Mammary epithelial cell (primary cell): ENCODE results near the gene TCF7L1.

ENCODE experiments used
- EZH2 ChIP-seq: IDR thresholded peaks from 2 replicates; pipeline ENCODE4 v1.6.1; 2012; ENCODE audit warnings: low read length, inconsistent platforms, borderline replicate concordance
- TF ChIP-seq, protein P1 (sequence below), 2 donors: IDR thresholded peaks in 1 of 2; conservative IDR thresholded peaks in 1 of 2; 2 replicates each; pipeline ENCODE4 v1.5.1; 2011 to 2012; ENCODE audit warnings: inconsistent platforms in 2 of 2, low read length in 2 of 2, mild to moderate bottlenecking in 2 of 2, control low read depth in 1 of 2, low read depth in 1 of 2; ENCODE audit not compliant: insufficient read depth in 1 of 2; ENCODE audit errors: extremely low read depth in 1 of 2

DNA sequence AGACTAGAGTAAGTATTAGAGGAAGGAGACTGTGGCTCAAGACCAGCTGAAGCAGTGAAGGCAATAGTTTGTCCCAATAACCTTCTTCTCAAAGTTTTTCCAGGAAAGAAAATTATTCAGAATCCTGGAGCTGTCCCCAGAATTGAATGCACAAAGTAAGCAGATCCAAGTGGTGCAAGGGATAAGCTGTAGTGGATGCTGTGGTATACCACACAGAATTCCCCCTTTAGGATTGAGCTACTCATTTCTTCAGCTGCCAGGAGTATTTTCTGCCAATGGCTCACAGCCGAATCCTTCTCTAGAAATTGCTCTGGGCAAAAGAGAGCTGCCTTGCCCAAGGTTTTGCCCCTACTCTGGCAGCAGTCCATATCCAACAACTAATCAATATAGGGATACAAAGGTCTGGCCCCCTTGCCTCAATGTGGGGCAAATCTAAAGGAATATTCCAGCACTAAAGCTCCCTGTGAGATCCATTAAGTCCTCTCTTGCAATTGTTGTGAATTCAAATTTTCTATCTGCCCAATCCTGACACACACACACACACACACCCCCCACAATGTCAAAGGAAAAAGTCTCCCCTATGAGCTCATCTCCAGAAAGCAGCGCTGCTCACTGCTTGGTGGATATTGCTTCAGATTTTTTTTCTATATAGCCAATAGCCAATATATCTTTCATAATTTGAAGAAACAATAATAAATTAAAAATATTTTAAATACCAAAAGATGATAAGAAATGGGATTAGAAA is 18.4 kb upstream of the TCF7L1 start:
- TF ChIP-seq, protein P1, sequence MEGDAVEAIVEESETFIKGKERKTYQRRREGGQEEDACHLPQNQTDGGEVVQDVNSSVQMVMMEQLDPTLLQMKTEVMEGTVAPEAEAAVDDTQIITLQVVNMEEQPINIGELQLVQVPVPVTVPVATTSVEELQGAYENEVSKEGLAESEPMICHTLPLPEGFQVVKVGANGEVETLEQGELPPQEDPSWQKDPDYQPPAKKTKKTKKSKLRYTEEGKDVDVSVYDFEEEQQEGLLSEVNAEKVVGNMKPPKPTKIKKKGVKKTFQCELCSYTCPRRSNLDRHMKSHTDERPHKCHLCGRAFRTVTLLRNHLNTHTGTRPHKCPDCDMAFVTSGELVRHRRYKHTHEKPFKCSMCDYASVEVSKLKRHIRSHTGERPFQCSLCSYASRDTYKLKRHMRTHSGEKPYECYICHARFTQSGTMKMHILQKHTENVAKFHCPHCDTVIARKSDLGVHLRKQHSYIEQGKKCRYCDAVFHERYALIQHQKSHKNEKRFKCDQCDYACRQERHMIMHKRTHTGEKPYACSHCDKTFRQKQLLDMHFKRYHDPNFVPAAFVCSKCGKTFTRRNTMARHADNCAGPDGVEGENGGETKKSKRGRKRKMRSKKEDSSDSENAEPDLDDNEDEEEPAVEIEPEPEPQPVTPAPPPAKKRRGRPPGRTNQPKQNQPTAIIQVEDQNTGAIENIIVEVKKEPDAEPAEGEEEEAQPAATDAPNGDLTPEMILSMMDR (conservative IDR thresholded peaks at IDR 0.05 in 1 of 2, IDR thresholded peaks at IDR 0.05 in 1 of 2; ENCODE audit: extremely low read depth in 1 of 2, insufficient read depth in 1 of 2, low read depth in 1 of 2, low read length in 2 of 2), result no peak
- TF ChIP-seq EZH2, result no peak
